H9 (cell line): ENCODE results near the gene FBN2. TPM values are rescaled to one million over a fixed set of nuclear protein-coding genes. Genes with fewer than 3 reads are reported as not detected.

ENCODE experiments used
- DNase-seq: peaks from one replicate; pipeline ENCODE4 v3.0.0-alpha.2; 2017
- H2AFZ ChIP-seq: one replicate; pipeline ENCODE4 v1.6.1; 2013; ENCODE audit warnings: mild to moderate bottlenecking, low read length, control low read depth, moderate library complexity
- H2AK5ac ChIP-seq: 2 replicates; pipeline ENCODE4 v1.6.1; 2013; ENCODE audit warnings: low read length, control low read depth, mixed read lengths; ENCODE audit not compliant: insufficient read length
- H2BK120ac ChIP-seq: one replicate; pipeline ENCODE4 v1.6.1; 2013; ENCODE audit warnings: low read depth, mild to moderate bottlenecking, low read length, control low read depth, inconsistent platforms; ENCODE audit not compliant: poor library complexity, severe bottlenecking
- H2BK12ac ChIP-seq: 2 replicates; pipeline ENCODE4 v1.6.1; 2013; ENCODE audit warnings: low read length, control low read depth, mixed read lengths, low read depth; ENCODE audit not compliant: insufficient read length
- H2BK15ac ChIP-seq: 2 replicates; pipeline ENCODE4 v1.6.1; 2013; ENCODE audit warnings: low read depth, low read length, control low read depth
- H2BK20ac ChIP-seq: one replicate; pipeline ENCODE4 v1.6.1; 2013; ENCODE audit warnings: low read depth, mild to moderate bottlenecking, low read length, control low read depth, inconsistent platforms; ENCODE audit not compliant: poor library complexity, severe bottlenecking
- H2BK5ac ChIP-seq: 2 replicates; pipeline ENCODE4 v1.6.1; 2013; ENCODE audit warnings: low read length, control low read depth, mixed read lengths; ENCODE audit not compliant: insufficient read length
- H3K14ac ChIP-seq: 2 replicates; pipeline ENCODE4 v1.6.1; 2013; ENCODE audit warnings: low read length, control low read depth; ENCODE audit not compliant: insufficient read depth
- H3K18ac ChIP-seq: 2 replicates; pipeline ENCODE4 v1.6.1; 2013; ENCODE audit warnings: low read depth, mild to moderate bottlenecking, mixed read lengths, low read length, control low read depth; ENCODE audit not compliant: insufficient read length
- H3K23ac ChIP-seq: 2 replicates; pipeline ENCODE4 v1.6.1; 2013; ENCODE audit warnings: low read length, control low read depth, mixed read lengths, low read depth; ENCODE audit not compliant: insufficient read length
- H3K23me2 ChIP-seq: 2 replicates; pipeline ENCODE4 v1.6.1; 2013; ENCODE audit warnings: low read depth, mild to moderate bottlenecking, mixed read lengths, low read length, control low read depth; ENCODE audit not compliant: insufficient read length, poor library complexity, severe bottlenecking
- H3K27ac ChIP-seq: 2 replicates; pipeline ENCODE4 v1.5.1; 2013; ENCODE audit warnings: low read length, control low read depth, mixed read lengths, low read depth; ENCODE audit not compliant: insufficient read length
- H3K27me3 ChIP-seq: 2 replicates; pipeline ENCODE4 v1.6.1; 2013; ENCODE audit warnings: low read length, control low read depth, inconsistent platforms; ENCODE audit not compliant: insufficient read depth
- H3K4ac ChIP-seq: 2 replicates; pipeline ENCODE4 v1.6.1; 2013; ENCODE audit warnings: low read depth, mild to moderate bottlenecking, control low read depth, inconsistent platforms, low read length, moderate library complexity
- H3K4me1 ChIP-seq: 2 replicates; pipeline ENCODE4 v1.6.1; 2013; ENCODE audit warnings: low read length, control low read depth, inconsistent platforms; ENCODE audit not compliant: insufficient read depth
- H3K4me2 ChIP-seq: 2 replicates; pipeline ENCODE4 v1.6.1; 2013; ENCODE audit warnings: low read length, control low read depth, mixed read lengths; ENCODE audit not compliant: insufficient read length, insufficient read depth
- H3K56ac ChIP-seq: 2 replicates; pipeline ENCODE4 v1.6.1; 2013; ENCODE audit warnings: low read depth, mild to moderate bottlenecking, mixed read lengths, low read length, control low read depth; ENCODE audit not compliant: insufficient read length
- H3K79me1 ChIP-seq: 2 replicates; pipeline ENCODE4 v1.6.1; 2013; ENCODE audit warnings: low read depth, mild to moderate bottlenecking, moderate library complexity, low read length, control low read depth, inconsistent platforms; ENCODE audit not compliant: insufficient read depth, poor library complexity, severe bottlenecking
- H3K79me2 ChIP-seq: 2 replicates; pipeline ENCODE4 v1.6.1; 2013; ENCODE audit warnings: low read length, control low read depth, inconsistent platforms; ENCODE audit not compliant: insufficient read depth
- H3K9ac ChIP-seq: 2 replicates; pipeline ENCODE4 v1.6.1; 2013; ENCODE audit warnings: low read length, control low read depth, mixed read lengths; ENCODE audit not compliant: insufficient read length; ENCODE audit errors: extremely low read depth
- H3K9me3 ChIP-seq: one replicate; pipeline ENCODE4 v1.6.1; 2013; ENCODE audit warnings: low read depth, low read length, inconsistent platforms; ENCODE audit not compliant: control insufficient read depth
- H3T11ph ChIP-seq: one replicate; pipeline ENCODE4 v1.6.1; 2013; ENCODE audit warnings: mild to moderate bottlenecking, low read length, control low read depth, inconsistent platforms
- H4K20me1 ChIP-seq: one replicate; pipeline ENCODE4 v1.6.1; 2013; ENCODE audit not compliant: control insufficient read depth, insufficient read length, insufficient read depth
- H4K5ac ChIP-seq: 2 replicates; pipeline ENCODE4 v1.6.1; 2013; ENCODE audit warnings: low read depth, mild to moderate bottlenecking, mixed read lengths, low read length, control low read depth; ENCODE audit not compliant: insufficient read length
- H4K8ac ChIP-seq: replicated peaks from 2 replicates; pipeline ENCODE4 v1.6.1; 2013; ENCODE audit warnings: low read length, control low read depth, mixed read lengths, low read depth; ENCODE audit not compliant: insufficient read length
- H4K91ac ChIP-seq: 2 replicates; pipeline ENCODE4 v1.6.1; 2013; ENCODE audit warnings: low read depth, mild to moderate bottlenecking, moderate library complexity, mixed read lengths, low read length, control low read depth; ENCODE audit not compliant: insufficient read length
- H3K27ac Mint-ChIP-seq, 3 experiments: 2 replicates in 2 of 3; 3 replicates in 1 of 3; pipeline ENCODE4 v1.8.0; 2020 to 2021; ENCODE audit warnings: mixed read lengths in 3 of 3, mild to moderate bottlenecking in 1 of 3, moderate library complexity in 1 of 3
- H3K27me3 Mint-ChIP-seq: 2 replicates; pipeline ENCODE4 v1.8.0; 2021; ENCODE audit warnings: low read depth, mild to moderate bottlenecking, moderate library complexity, mixed read lengths
- H3K36me3 Mint-ChIP-seq, 3 experiments: 2 replicates in 2 of 3; 3 replicates in 1 of 3; pipeline ENCODE4 v1.8.0; 2020 to 2021; ENCODE audit warnings: low read depth in 3 of 3, mixed read lengths in 3 of 3; ENCODE audit not compliant: insufficient read depth in 1 of 3
- H3K4me1 Mint-ChIP-seq, 2 experiments: 2 replicates each; pipeline ENCODE4 v1.8.0; 2020; ENCODE audit warnings: mixed read lengths in 2 of 2
- H3K4me3 Mint-ChIP-seq, 2 experiments: 2 replicates in 1 of 2; 3 replicates in 1 of 2; pipeline ENCODE4 v1.8.0; 2020 to 2021; ENCODE audit warnings: mild to moderate bottlenecking in 2 of 2, mixed read lengths in 2 of 2, moderate library complexity in 1 of 2
- H3K9me3 Mint-ChIP-seq, 2 experiments: 2 replicates in 1 of 2; 3 replicates in 1 of 2; pipeline ENCODE4 v1.8.0; 2020; ENCODE audit warnings: mild to moderate bottlenecking in 2 of 2, mixed read lengths in 2 of 2, moderate library complexity in 1 of 2
- CTCF ChIP-seq: fragments of 200-600 bp; sonication (generic); conservative IDR thresholded peaks from 3 replicates; pipeline ENCODE4 v1.8.0; 2021; ENCODE audit warnings: antibody characterized with exemption, mild to moderate bottlenecking
- WGBS: extraction: QIAGEN DNeasy Blood & Tissue Kit; methylation state at CpG from one replicate; pipeline ENCODE4 v1.1.7; 2013; ENCODE audit warnings: missing lambda C conversion rate, low lambda C conversion rate, mixed read lengths; ENCODE audit not compliant: insufficient read length; ENCODE audit errors: extremely low coverage; 5-methylcytosine and 5-hydroxymethylcytosine counted together
- total RNA-seq: library from RNA; stranded (reverse); gene quantifications from 2 replicates; pipeline ENCODE4 v1.2.1, GENCODE V29; 2021

FBN2 gene
- total RNA-seq, 1 experiment from 2014 or later = 8.3 TPM

GRCh38 chr5:128522336-128522735 lies 15.7 kb downstream of the FBN2 start:
- H3K4me1 Mint-ChIP-seq = no peaks in the 10 kb centered on the region
- no CpG with 5 or more reads among the region's 5 CpGs for WGBS

More at GRCh38 chr5:128522336-128522735, 15.7 kb downstream of the FBN2 start:
- Histone ChIP-seq H2BK20ac (no peak overlapping the region), H2AFZ (no peak overlapping the region), H3K56ac (no peak overlapping the region), H3K79me2 (no peaks in the 10 kb centered on the region), H3K23me2 (no peaks in the 10 kb centered on the region), H3K27ac (no peak overlapping the region), H2BK12ac (no peak overlapping the region), H3K4me2 (no peak overlapping the region), H2AK5ac (no peak overlapping the region), H3K18ac (no peak overlapping the region), H4K20me1 (no peaks in the 10 kb centered on the region), H2BK5ac (no peak overlapping the region), H3K4me1 (no peaks in the 10 kb centered on the region), H4K5ac (no peak overlapping the region), H3K9me3 (no peaks in the 10 kb centered on the region), H3K14ac (no peak overlapping the region), H2BK120ac (no peak overlapping the region), H3K79me1 (no peaks in the 10 kb centered on the region), H3T11ph (no peak overlapping the region), H3K23ac (no peak overlapping the region), H4K8ac (no peak overlapping the region), H3K4ac (no peak overlapping the region), H2BK15ac (no peak overlapping the region), H3K9ac (no peak overlapping the region), H4K91ac (no peak overlapping the region), H3K27me3 (no peaks in the 10 kb centered on the region)
- no peaks in the 10 kb centered on the region for H3K9me3 Mint-ChIP-seq
- H3K36me3 Mint-ChIP-seq = peaks cover 0 to 13% (median 0%) of the 10 kb centered on the region in 3 experiments; a peak in 2 of 7 replicates
- no peaks in the 10 kb centered on the region for H3K27me3 Mint-ChIP-seq
- no peak for TF ChIP-seq CTCF
- no peak overlapping the region for H3K4me3 Mint-ChIP-seq
- H3K27ac Mint-ChIP-seq = peak overlapping the region in 1 of 3 experiments; percentile 37; a peak in 1 of 7 replicates
- no peak for DNase-seq
